ENCODE measurements around the gene URAD.

URAD gene

GRCh38 chr13:27954406-27954851, 34.1 kb downstream of the URAD start:
- DNase-seq = no peak

GRCh38 chr13:27953676-27954405, 34.7 kb downstream of the URAD start:
- peak; percentile 71 to 82 for DNase-seq

GRCh38 chr13:27952876-27953675, 35.4 kb downstream of the URAD start:
- no peak for DNase-seq

GRCh38 chr13:27942972-27943371, 45.5 kb downstream of the URAD start:
- DNase-seq = no peak

GRCh38 chr13:27933580-27934328, 54.7 kb downstream of the URAD start:
- DNase-seq = no peak

- no peak for DNase-seq
Measured at GRCh38 chr13:27933118-27933517, 55.4 kb downstream of the URAD start.

GRCh38 chr13:27929868-27930267, 58.6 kb downstream of the URAD start:
- DNase-seq = no peak

GRCh38 chr13:27928805-27929753, 59.4 kb downstream of the URAD start:
- peak in 1 of 2 donors; percentile 7 for DNase-seq

- DNase-seq = no peak
Measured at GRCh38 chr13:27928353-27928804, 60.1 kb downstream of the URAD start.
